HepG2 (cell line): ENCODE measurements around the gene STK10.

Source experiments
- ARID2 ChIP-seq: sonication (generic); formaldehyde crosslinking; IDR thresholded peaks from 2 replicates; pipeline ENCODE4 v1.8.1; 2022; ENCODE audit warnings: mild to moderate bottlenecking, missing genetic modification reagents, borderline replicate concordance
- ASH2L ChIP-seq: fragments of 300-600, 200-600 bp; sonication (generic); IDR thresholded peaks from 2 replicates; pipeline ENCODE4 v1.7.0; 2017; ENCODE audit warnings: low read depth, mild to moderate bottlenecking, moderate library complexity, mixed read lengths, low read length; ENCODE audit not compliant: insufficient read length
- CHD2 ChIP-seq: IDR thresholded peaks from 2 replicates; pipeline ENCODE4 v1.6.1; 2011; ENCODE audit warnings: low read depth, low read length, improper control_type of control experiment
- CTCF ChIP-seq: sonication (generic); formaldehyde crosslinking; IDR thresholded peaks from 2 replicates; pipeline ENCODE4 v1.5.0; 2020; ENCODE audit warnings: mild to moderate bottlenecking, missing genetic modification reagents, moderate library complexity
- DNMT1 ChIP-seq: sonication (generic); formaldehyde crosslinking; IDR thresholded peaks from 2 replicates; pipeline ENCODE4 v1.5.1; 2020; ENCODE audit warnings: mild to moderate bottlenecking, missing genetic modification reagents
- HES4 ChIP-seq: sonication (generic); formaldehyde crosslinking; IDR thresholded peaks from 2 replicates; pipeline ENCODE4 v1.9.0; 2021; ENCODE audit warnings: mild to moderate bottlenecking, missing genetic modification reagents, borderline replicate concordance
- NR3C1 ChIP-seq: sonication (generic); formaldehyde crosslinking; IDR thresholded peaks from 2 replicates; pipeline ENCODE4 v1.4.0; 2020; ENCODE audit warnings: missing genetic modification reagents
- PBX3 ChIP-seq: sonication (generic); formaldehyde crosslinking; IDR thresholded peaks from 2 replicates; pipeline ENCODE4 v1.8.1; 2023; ENCODE audit warnings: missing genetic modification reagents, inconsistent platforms, borderline replicate concordance
- ZKSCAN1 ChIP-seq: fragments of 150-350 bp; IDR thresholded peaks from 2 replicates; pipeline ENCODE4 v1.6.1; 2014; ENCODE audit warnings: low read length

- TF ChIP-seq ASH2L (no peak), ARID2 (CRISPR knock-in tag) (no peak), CHD2 (no peak), PBX3 (CRISPR knock-in tag) (no peak), ZKSCAN1 (no peak), DNMT1 (CRISPR knock-in tag) (no peak), CTCF (CRISPR knock-in tag) (no peak), HES4 (CRISPR knock-in tag) (no peak), NR3C1 (CRISPR knock-in tag) (no peak)
Observed at GRCh38 chr5:172063463-172064235, 124.4 kb downstream of the STK10 start.
